GM12874 (cell line): ENCODE measurements around the gene CALN1.

Source experiments
- CTCF ChIP-seq: IDR thresholded peaks from 2 replicates; pipeline ENCODE4 v1.5.1; 2011; ENCODE audit warnings: low read depth, mild to moderate bottlenecking, control low read depth, low read length, moderate library complexity; ENCODE audit not compliant: insufficient read depth

CALN1 gene

GRCh38 chr7:72430531-72430930 lies 18.4 kb upstream of the CALN1 start:
- TF ChIP-seq CTCF = no peak

GRCh38 chr7:72429316-72429715 lies 17.2 kb upstream of the CALN1 start:
- no peak for TF ChIP-seq CTCF

GRCh38 chr7:72416846-72417245 lies 4.7 kb upstream of the CALN1 start:
- TF ChIP-seq CTCF = no peak

GRCh38 chr7:72415586-72415985 lies 3.4 kb upstream of the CALN1 start:
- TF ChIP-seq CTCF = no peak

- TF ChIP-seq CTCF = no peak
These were observed 1.7 kb upstream of the CALN1 start for GRCh38 chr7:72413886-72414285.

- no peak for TF ChIP-seq CTCF
These were observed 1.2 kb upstream of the CALN1 start for GRCh38 chr7:72413290-72413689.

- no peak for TF ChIP-seq CTCF
These were observed 719 bp downstream of the CALN1 start for GRCh38 chr7:72411419-72411818.

GRCh38 chr7:72409638-72410015 lies 2.5 kb downstream of the CALN1 start:
- no peak for TF ChIP-seq CTCF
